Spleen (tissue), 11 donors: Measurements from ENCODE around the gene RBMS2. TPM values are rescaled to one million over a fixed set of nuclear protein-coding genes. Genes with fewer than 3 reads are reported as not detected.

Experiments
- DNase-seq: peaks from one replicate; pipeline ENCODE4 v3.0.0-alpha.2; 2020
- H3K27ac ChIP-seq, 8 donors: fragments of 200-600 bp; sonication (generic) in 7 of 8; 1 replicate in 4 of 8; 2 replicates in 4 of 8; pipeline versions ENCODE4 v1.5.0 to v1.8.0; 2016 to 2021; ENCODE audit warnings: inconsistent platforms in 4 of 8, mild to moderate bottlenecking in 4 of 8, moderate library complexity in 1 of 8
- H3K27me3 ChIP-seq, 7 donors: fragments of 200-600 bp; sonication (generic) in 6 of 7; replicated peaks in 1 of 7; 1 replicate in 4 of 7; 2 replicates in 3 of 7; pipeline versions ENCODE4 v1.5.0 to v1.8.0; 2016 to 2021; ENCODE audit warnings: inconsistent platforms in 3 of 7, mild to moderate bottlenecking in 1 of 7
- H3K36me3 ChIP-seq, 6 donors: fragments of 200-600 bp; sonication (generic) in 5 of 6; 1 replicate in 4 of 6; 2 replicates in 2 of 6; pipeline versions ENCODE4 v1.5.0 to v1.8.0; 2016 to 2021; ENCODE audit warnings: inconsistent platforms in 2 of 6
- H3K4me1 ChIP-seq, 6 donors: fragments of 200-600 bp; sonication (generic) in 5 of 6; 1 replicate in 3 of 6; 2 replicates in 3 of 6; pipeline versions ENCODE4 v1.5.0 to v1.8.0; 2016 to 2021; ENCODE audit warnings: inconsistent platforms in 3 of 6
- H3K4me3 ChIP-seq, 8 donors: fragments of 200-600 bp; sonication (generic) in 7 of 8; 1 replicate in 4 of 8; 2 replicates in 4 of 8; pipeline versions ENCODE4 v1.5.0 to v1.8.0; 2016 to 2021; ENCODE audit warnings: inconsistent platforms in 4 of 8, mild to moderate bottlenecking in 4 of 8, moderate library complexity in 2 of 8
- H3K9me3 ChIP-seq, 8 donors: fragments of 200-600 bp; sonication (generic) in 7 of 8; 1 replicate in 4 of 8; 2 replicates in 4 of 8; pipeline versions ENCODE4 v1.5.0 to v1.8.0; 2016 to 2021; ENCODE audit warnings: inconsistent platforms in 4 of 8
- CTCF ChIP-seq, 11 experiments: fragments of 200-600 bp in 7 of 11; fragments of 450-650 bp in 4 of 11; sonication (generic) in 4 of 11; IDR thresholded peaks in 8 of 11; conservative IDR thresholded peaks in 3 of 11; 1 replicate in 7 of 11; 2 replicates in 4 of 11; pipeline versions ENCODE4 v1.4.0 to v1.8.0; 2016 to 2021; ENCODE audit warnings: antibody characterized with exemption in 11 of 11, inconsistent platforms in 4 of 11, mild to moderate bottlenecking in 1 of 11
- POLR2A ChIP-seq, 3 donors: fragments of 450-650 bp; IDR thresholded peaks; one replicate each; pipeline ENCODE4 v1.5.1; 2017; ENCODE audit warnings: antibody characterized with exemption in 3 of 3, mild to moderate bottlenecking in 1 of 3
- POLR2AphosphoS5 ChIP-seq, 3 donors: sonication (generic); formaldehyde crosslinking; IDR thresholded peaks; one replicate each; pipeline ENCODE4 v1.5.1; 2017; ENCODE audit warnings: antibody characterized with exemption in 3 of 3
- WGBS, 5 donors: extraction: QIAGEN DNeasy Blood & Tissue Kit in 3 of 5; methylation state at CpG; one replicate each; pipeline versions ENCODE4 v1.1.5 to v1.1.7; 2013 to 2018; 5-methylcytosine and 5-hydroxymethylcytosine counted together
- intact Hi-C: fragments of 100-400 bp; cut with DNase I; formaldehyde crosslinking; loops from one replicate; pipeline ENCODE4 v1.15.0; 2023; ENCODE audit warnings: low total_unique reads
- polyA plus RNA-seq, 3 donors: library from polyadenylated mRNA; stranded (reverse); fragments of 200-250 nt; gene quantifications; one replicate each; pipeline ENCODE4 v1.2.1, GENCODE V29; 2013
- total RNA-seq, 7 donors: library from RNA; depleted of rRNA in 3 of 7; stranded (reverse); fragments of >200 nt in 3 of 7; fragmentation: NEBNext Ultra II Directional in 4 of 7; extraction: Animal tissue kit (Norgen Biotek cat#: 25700) in 4 of 7; gene quantifications; one replicate each; pipeline versions ENCODE4 v1.1.0 to v1.2.1, GENCODE V29; 2016 to 2021
- donor health status: healthy with polysubstance abuse.
- donor health status: DM: no; HTN: no; CAD: no; lungs with moderate emphysema.
- donor health status: DM: no; HTN: no; CAD: no.
- donor health status: Bipolar disorder and iron deficiency.
- donor health status: healthy.
- donor health status: DM: no; HTN: no; CAD: no.
- donor health status: DM: yes; HTN: yes; CAD: no.

The RBMS2 gene
- total and polyA plus RNA-seq, 10 donors, result 3.0 to 65.4 (median 26.2) TPM

- TF ChIP-seq POLR2AphosphoS5 (IDR thresholded peaks at IDR 0.05) (peak; percentile 26 to 58 (median 44)), CTCF (IDR thresholded peaks at IDR 0.05 in 8 of 11, conservative IDR thresholded peaks at IDR 0.05 in 3 of 11) (no peak), POLR2A (IDR thresholded peaks at IDR 0.05) (no peak)
- H3K36me3 ChIP-seq, result peaks cover 0 to 9% (median under 1%) of the 10 kb centered on the region in 6 donors
- peak overlapping the region in 6 of 8 donors; percentile 1 to 95 (median 15) for H3K4me3 ChIP-seq
- peak overlapping the region; percentile 51 to 98 (median 94) for H3K27ac ChIP-seq
- no peaks in the 10 kb centered on the region for H3K9me3 ChIP-seq
- intact Hi-C loops, result no loop called here
- peaks cover 52 to 86% (median 80%) of the 10 kb centered on the region in 6 donors for H3K4me1 ChIP-seq
- peak; percentile 92 for DNase-seq
- 2 to 5% (median 3%) methylated on average over 13 of the region's 13 CpGs for WGBS, 5 donors
- no peaks in the 10 kb centered on the region for H3K27me3 ChIP-seq
These were observed 110.4 kb downstream of the RBMS2 start for GRCh38 chr12:56631790-56632700.

DNA sequence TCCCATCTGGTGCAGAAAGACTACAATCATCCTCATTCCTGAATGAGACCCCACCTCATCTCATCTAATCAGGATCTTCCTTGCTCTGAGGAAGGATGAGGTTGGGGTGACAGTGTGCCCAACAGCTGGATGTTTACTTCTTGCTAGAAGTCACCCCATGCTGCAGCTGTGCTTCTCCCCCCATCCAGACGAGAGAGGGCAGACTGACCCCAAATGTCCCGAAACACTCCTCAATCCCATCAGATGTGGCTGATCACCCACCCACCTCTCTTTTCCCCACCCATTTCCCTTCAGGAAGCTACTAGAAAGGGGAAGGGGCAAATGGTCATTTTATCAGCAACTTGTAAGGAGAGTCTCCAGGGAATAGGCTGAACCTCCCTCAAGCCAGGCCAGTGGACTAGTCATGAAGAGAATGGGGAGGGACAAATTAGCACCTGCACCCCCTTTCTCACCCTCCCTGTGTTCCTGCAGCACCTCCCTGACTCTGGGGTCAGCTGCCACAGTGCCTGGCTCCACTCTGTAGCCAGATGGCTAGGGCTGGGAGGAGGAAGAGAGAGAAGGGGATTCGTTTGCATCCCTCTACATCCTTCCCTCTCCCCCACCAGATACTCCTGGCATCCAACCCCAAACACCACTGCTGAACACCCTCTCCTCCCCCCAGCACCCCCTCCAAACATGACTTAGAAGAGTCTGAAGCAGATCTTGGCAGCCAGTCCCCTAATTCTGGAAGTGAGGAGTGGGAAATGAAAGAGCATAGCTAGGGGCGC is 111.3 kb downstream of the RBMS2 start:
- intact Hi-C loops, result no loop called here
- Histone ChIP-seq H3K27me3 (no peaks in the 10 kb centered on the region), H3K9me3 (no peaks in the 10 kb centered on the region), H3K36me3 (peaks cover 0 to 9% (median 6%) of the 10 kb centered on the region in 6 donors), H3K4me1 (peaks cover 52 to 86% (median 79%) of the 10 kb centered on the region in 6 donors), H3K4me3 (peak overlapping the region in 6 of 8 donors; percentile 1 to 95 (median 20)), H3K27ac (peak overlapping the region; percentile 51 to 98 (median 94))
- WGBS, 5 donors, result 37 to 52% (median 47%) methylated on average over 4 of the region's 4 CpGs
- no peak for DNase-seq
- TF ChIP-seq POLR2AphosphoS5 (IDR thresholded peaks at IDR 0.05) (no peak), POLR2A (IDR thresholded peaks at IDR 0.05) (no peak), CTCF (IDR thresholded peaks at IDR 0.05 in 8 of 11, conservative IDR thresholded peaks at IDR 0.05 in 3 of 11) (no peak)

DNA sequence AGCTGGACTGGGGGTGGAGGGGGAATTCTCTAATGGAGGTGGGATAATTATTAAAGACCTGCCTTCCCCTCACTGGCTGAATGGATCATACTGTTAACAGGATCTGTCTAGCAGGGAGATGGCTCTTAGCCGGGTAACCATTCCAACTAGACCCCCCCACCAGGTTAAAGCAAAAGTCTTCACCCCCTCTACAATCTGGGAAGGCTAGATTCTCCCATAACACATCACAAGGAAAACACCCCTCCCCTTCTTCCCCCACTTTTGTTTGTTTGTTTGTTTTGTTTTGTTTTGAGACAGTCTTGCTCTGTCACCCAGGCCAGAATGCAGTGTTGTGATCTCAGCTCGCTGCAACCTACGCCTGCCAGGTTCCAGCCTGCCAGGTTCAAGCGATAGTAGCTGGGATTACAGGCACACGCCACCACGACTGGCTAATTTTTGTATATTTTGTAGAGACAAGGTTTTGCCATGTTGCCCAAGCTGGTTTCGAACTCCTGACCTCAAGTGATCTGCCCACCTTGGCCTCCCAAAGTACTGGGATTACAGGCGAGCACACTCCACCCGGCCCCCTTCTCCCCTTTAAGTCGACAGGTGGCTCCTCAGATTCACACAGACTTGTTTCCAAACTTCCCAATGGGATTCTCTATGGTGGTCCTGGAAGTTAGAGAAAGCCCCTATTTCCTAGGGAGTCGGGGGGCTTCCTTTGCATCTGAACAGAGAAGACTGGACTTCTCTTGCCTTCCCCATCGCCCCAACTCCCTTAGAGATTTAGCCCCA is 112.0 kb downstream of the RBMS2 start:
- no peaks in the 10 kb centered on the region for H3K27me3 ChIP-seq
- peaks cover 50 to 86% (median 73%) of the 10 kb centered on the region in 6 donors for H3K4me1 ChIP-seq
- H3K36me3 ChIP-seq, result peaks cover 0 to 16% (median 14%) of the 10 kb centered on the region in 6 donors
- TF ChIP-seq POLR2AphosphoS5 (IDR thresholded peaks at IDR 0.05) (no peak), POLR2A (IDR thresholded peaks at IDR 0.05) (no peak), CTCF (IDR thresholded peaks at IDR 0.05 in 8 of 11, conservative IDR thresholded peaks at IDR 0.05 in 3 of 11) (no peak)
- 61 to 72% (median 66%) methylated on average over 12 of the region's 12 CpGs for WGBS, 5 donors
- H3K9me3 ChIP-seq, result no peaks in the 10 kb centered on the region
- peak overlapping the region; percentile 81 to 98 (median 94) for H3K27ac ChIP-seq
- intact Hi-C loops, result no loop called here
- DNase-seq, result no peak
- H3K4me3 ChIP-seq, result peak overlapping the region; percentile 32 to 95 (median 76)
